Peyer's patch (tissue), 4 donors: ENCODE results near the gene TNIK. TPM values are rescaled to one million over a fixed set of nuclear protein-coding genes. Genes with fewer than 3 reads are reported as not detected.

Source experiments
- DNase-seq, 3 donors: peaks; one replicate each; pipeline ENCODE4 v3.0.0-alpha.2; 2017 to 2019
- H3K27ac ChIP-seq, 4 donors: fragments of 200-600 bp; sonication (generic); one replicate each; pipeline ENCODE4 v1.5.1; 2016 to 2019
- H3K27me3 ChIP-seq, 2 donors: fragments of 200-600 bp; sonication (generic); one replicate each; pipeline ENCODE4 v1.5.1; 2019
- H3K36me3 ChIP-seq, 3 donors: fragments of 200-600 bp; sonication (generic); one replicate each; pipeline ENCODE4 v1.5.1; 2016 to 2019
- H3K4me1 ChIP-seq, 4 donors: fragments of 200-600 bp; sonication (generic); one replicate each; pipeline ENCODE4 v1.5.1; 2016 to 2019
- H3K4me3 ChIP-seq, 4 donors: fragments of 200-600 bp; sonication (generic); 1 replicate in 3 of 4; 2 replicates in 1 of 4; pipeline ENCODE4 v1.5.1; 2016 to 2019; ENCODE audit warnings: mild to moderate bottlenecking in 1 of 4
- H3K9me3 ChIP-seq, 4 donors: fragments of 200-600 bp; sonication (generic); one replicate each; pipeline ENCODE4 v1.5.1; 2016 to 2019; ENCODE audit warnings: mild to moderate bottlenecking in 1 of 4
- POLR2A ChIP-seq, 2 donors: fragments of 450-650 bp; IDR thresholded peaks; one replicate each; pipeline ENCODE4 v1.5.1; 2017; ENCODE audit warnings: antibody characterized with exemption in 2 of 2, mild to moderate bottlenecking in 2 of 2, moderate library complexity in 2 of 2
- total RNA-seq, 4 donors: library from RNA; depleted of rRNA; stranded (reverse); fragments of >200 nt; gene quantifications; one replicate each; pipeline ENCODE4 v1.1.0, GENCODE V29; 2016
- TF ChIP-seq, protein P1 (sequence below), 6 experiments: fragments of 450-650 bp in 4 of 6; fragments of 200-600 bp in 2 of 6; sonication (generic) in 1 of 6; IDR thresholded peaks; one replicate each; pipeline ENCODE4 v1.5.1; 2017 to 2019; ENCODE audit warnings: antibody characterized with exemption in 6 of 6, mild to moderate bottlenecking in 3 of 6, moderate library complexity in 1 of 6

The TNIK gene
- total RNA-seq, 4 donors from 2014 or later, result 37.1 to 84.8 (median 74.4) TPM

DNA sequence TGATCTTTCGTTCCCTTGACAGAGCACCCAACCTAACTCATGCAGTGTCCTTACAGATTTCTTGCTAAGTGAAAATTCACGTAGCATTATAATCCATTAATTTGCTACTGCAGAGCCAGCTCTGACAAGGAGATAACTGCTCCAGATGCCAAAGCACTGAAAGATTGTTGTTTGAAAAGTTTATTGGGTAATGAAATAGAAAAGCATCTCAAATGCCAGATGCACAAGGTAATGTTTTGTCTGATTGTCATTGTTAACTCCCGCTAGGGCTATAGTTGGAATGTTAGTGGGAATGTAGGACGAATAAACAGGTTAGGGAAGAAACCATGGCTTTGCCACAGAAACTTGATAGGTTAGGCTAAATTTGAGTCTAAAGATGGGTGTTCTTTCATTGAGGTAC, 413.4 kb downstream of the TNIK start:
- H3K4me3 ChIP-seq, result no peak overlapping the region
- no peaks in the 10 kb centered on the region for H3K27me3 ChIP-seq
- no peak for TF ChIP-seq POLR2A (IDR thresholded peaks at IDR 0.05)
- TF ChIP-seq, protein P1, sequence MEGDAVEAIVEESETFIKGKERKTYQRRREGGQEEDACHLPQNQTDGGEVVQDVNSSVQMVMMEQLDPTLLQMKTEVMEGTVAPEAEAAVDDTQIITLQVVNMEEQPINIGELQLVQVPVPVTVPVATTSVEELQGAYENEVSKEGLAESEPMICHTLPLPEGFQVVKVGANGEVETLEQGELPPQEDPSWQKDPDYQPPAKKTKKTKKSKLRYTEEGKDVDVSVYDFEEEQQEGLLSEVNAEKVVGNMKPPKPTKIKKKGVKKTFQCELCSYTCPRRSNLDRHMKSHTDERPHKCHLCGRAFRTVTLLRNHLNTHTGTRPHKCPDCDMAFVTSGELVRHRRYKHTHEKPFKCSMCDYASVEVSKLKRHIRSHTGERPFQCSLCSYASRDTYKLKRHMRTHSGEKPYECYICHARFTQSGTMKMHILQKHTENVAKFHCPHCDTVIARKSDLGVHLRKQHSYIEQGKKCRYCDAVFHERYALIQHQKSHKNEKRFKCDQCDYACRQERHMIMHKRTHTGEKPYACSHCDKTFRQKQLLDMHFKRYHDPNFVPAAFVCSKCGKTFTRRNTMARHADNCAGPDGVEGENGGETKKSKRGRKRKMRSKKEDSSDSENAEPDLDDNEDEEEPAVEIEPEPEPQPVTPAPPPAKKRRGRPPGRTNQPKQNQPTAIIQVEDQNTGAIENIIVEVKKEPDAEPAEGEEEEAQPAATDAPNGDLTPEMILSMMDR (IDR thresholded peaks at IDR 0.05), result no peak
- no peak overlapping the region for H3K27ac ChIP-seq
- H3K36me3 ChIP-seq, result no peaks in the 10 kb centered on the region
- DNase-seq, result no peak
- no peaks in the 10 kb centered on the region for H3K4me1 ChIP-seq
- H3K9me3 ChIP-seq, result no peaks in the 10 kb centered on the region

- H3K9me3 ChIP-seq, result no peaks in the 10 kb centered on the region
- no peak overlapping the region for H3K27ac ChIP-seq
- TF ChIP-seq, protein P1 (IDR thresholded peaks at IDR 0.05), result no peak
- no peak for TF ChIP-seq POLR2A (IDR thresholded peaks at IDR 0.05)
- H3K27me3 ChIP-seq, result no peaks in the 10 kb centered on the region
- H3K36me3 ChIP-seq, result no peaks in the 10 kb centered on the region
- DNase-seq, result no peak
- no peaks in the 10 kb centered on the region for H3K4me1 ChIP-seq
- no peak overlapping the region for H3K4me3 ChIP-seq
Measured at GRCh38 chr3:171044835-171045793, 415.1 kb downstream of the TNIK start.

GRCh38 chr3:171044384-171044783, 415.8 kb downstream of the TNIK start:
- no peak overlapping the region for H3K4me3 ChIP-seq
- no peaks in the 10 kb centered on the region for H3K4me1 ChIP-seq
- no peak for DNase-seq
- H3K9me3 ChIP-seq, result no peaks in the 10 kb centered on the region
- no peaks in the 10 kb centered on the region for H3K36me3 ChIP-seq
- no peak for TF ChIP-seq POLR2A (IDR thresholded peaks at IDR 0.05)
- TF ChIP-seq, protein P1 (IDR thresholded peaks at IDR 0.05), result no peak
- no peak overlapping the region for H3K27ac ChIP-seq
- H3K27me3 ChIP-seq, result no peaks in the 10 kb centered on the region

DNA sequence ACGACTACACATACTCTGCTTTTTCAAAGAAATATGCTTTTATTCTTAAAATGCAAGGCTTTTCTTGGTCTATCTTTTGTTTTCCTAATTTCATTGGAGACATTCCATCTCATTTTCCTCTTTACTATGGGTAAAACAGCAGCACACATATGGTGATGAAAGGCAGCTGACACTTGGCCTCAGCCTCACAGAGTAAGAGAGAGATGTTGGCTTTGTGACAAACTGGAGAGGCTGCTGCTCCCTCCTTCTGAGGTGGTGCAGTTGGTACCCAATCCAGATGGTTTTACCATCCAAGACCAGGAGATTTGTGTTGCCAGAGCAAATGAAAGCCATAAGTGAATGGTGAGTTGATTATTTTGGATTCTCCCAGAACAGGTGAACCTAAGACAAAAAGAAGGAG, 420.5 kb downstream of the TNIK start:
- TF ChIP-seq, protein P1 (IDR thresholded peaks at IDR 0.05), result no peak
- no peak for TF ChIP-seq POLR2A (IDR thresholded peaks at IDR 0.05)
- H3K4me1 ChIP-seq, result no peaks in the 10 kb centered on the region
- no peaks in the 10 kb centered on the region for H3K9me3 ChIP-seq
- H3K36me3 ChIP-seq, result no peaks in the 10 kb centered on the region
- no peaks in the 10 kb centered on the region for H3K27me3 ChIP-seq
- no peak overlapping the region for H3K27ac ChIP-seq
- H3K4me3 ChIP-seq, result no peak overlapping the region
- no peak for DNase-seq

- no peaks in the 10 kb centered on the region for H3K4me1 ChIP-seq
- TF ChIP-seq, protein P1 (IDR thresholded peaks at IDR 0.05), result no peak
- no peak for TF ChIP-seq POLR2A (IDR thresholded peaks at IDR 0.05)
- no peak for DNase-seq
- H3K4me3 ChIP-seq, result no peak overlapping the region
- H3K27me3 ChIP-seq, result no peaks in the 10 kb centered on the region
- no peaks in the 10 kb centered on the region for H3K9me3 ChIP-seq
- H3K36me3 ChIP-seq, result no peaks in the 10 kb centered on the region
- no peak overlapping the region for H3K27ac ChIP-seq
Measured at GRCh38 chr3:171038342-171038741, 421.9 kb downstream of the TNIK start.
